GM19452 (cell line): ENCODE results near the gene SYK.
A peak's percentile ranks its signal among the peaks of the same experiment; 100 is the strongest.
"Not testable (repeated sequence)": the region's sequence is repeated elsewhere in the genome, so short reads cannot be mapped to it uniquely, and the experiment has no call there.

Experiments used
- ATAC-seq: cut with Tn5 transposase; IDR thresholded peaks from one replicate; pipeline ENCODE4 v1.9.1; 2021; ENCODE audit not compliant: unreplicated experiment

The SYK gene

DNA sequence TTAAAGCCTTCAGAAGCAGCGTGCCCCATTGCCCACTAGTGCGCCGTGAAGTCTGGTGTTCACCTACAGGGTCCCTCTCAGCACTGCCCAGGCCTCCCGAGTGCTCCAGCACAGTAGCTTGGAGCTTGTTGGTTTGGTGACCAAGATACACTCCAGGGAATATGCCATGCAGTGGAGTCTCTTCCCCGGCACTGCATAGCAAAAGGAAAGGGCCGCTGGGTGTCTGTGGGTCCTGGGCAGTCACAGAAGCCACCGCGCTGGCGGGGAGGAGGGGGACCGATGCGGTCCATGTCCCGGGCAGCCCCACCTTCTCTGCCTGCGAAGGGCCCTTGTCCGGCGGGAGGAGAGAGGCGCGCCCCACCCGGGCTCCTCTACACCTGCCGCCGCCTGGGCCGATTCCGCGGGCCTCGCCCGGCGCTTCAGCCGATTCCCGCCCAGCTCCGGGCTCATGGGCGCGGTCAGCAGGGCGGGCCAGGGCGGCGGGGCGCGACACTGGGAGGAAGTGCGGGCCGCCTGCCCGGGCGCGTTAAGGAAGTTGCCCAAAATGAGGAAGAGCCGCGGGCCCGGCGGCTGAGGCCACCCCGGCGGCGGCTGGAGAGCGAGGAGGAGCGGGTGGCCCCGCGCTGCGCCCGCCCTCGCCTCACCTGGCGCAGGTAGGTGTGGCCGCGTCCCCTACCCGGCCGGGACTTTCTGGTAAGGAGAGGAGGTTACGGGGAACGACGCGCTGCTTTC lies at the start of gene SYK:
TSS of gene SYK (plus strand) at position 579 of the 732 bp plus-strand sequence. CDS start 42,080 bp downstream, outside the sequence.
- peak; percentile 46 for ATAC-seq

DNA sequence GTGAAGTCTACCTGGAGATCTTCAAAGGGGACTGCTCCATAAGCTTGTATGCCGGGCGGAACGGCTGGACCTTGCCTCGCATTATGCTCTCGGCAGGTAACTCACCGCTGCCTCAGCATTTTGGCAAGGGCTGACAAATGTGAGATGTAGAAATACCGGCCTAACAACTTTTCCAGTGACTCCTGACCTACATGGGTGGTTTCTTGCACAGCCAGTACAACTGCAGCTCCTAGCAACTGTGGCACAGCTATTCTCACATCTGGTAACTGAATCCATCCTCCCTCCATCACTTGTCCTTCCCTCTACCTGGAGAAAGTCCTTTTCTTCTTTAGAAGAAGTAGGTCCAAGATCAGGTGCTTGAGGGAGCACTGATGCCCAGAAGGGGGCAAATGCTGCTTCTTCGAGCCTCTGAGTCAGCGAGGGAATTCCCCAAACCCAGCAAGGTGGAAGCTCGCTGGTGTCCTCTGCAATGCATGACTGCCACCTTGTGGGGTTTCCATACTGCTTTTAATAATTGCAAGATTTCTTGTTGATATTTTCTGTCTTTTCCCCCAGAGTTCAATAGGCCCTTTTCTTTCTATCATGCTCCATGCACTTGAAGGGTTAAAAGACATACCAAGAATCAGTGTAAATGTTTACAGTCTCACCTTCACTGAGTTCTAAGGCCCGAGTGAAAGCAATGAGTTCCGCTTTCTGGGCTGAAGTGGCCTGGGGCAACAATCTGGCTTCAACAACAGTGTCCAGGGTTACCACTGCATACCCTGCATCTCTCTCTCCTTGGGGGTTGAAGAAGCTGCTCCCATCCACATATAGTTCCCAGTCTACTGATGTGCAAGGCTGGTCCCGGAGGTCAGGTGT lies 45.9 kb upstream of the SYK start:
- ATAC-seq: not testable (repeated sequence)

DNA sequence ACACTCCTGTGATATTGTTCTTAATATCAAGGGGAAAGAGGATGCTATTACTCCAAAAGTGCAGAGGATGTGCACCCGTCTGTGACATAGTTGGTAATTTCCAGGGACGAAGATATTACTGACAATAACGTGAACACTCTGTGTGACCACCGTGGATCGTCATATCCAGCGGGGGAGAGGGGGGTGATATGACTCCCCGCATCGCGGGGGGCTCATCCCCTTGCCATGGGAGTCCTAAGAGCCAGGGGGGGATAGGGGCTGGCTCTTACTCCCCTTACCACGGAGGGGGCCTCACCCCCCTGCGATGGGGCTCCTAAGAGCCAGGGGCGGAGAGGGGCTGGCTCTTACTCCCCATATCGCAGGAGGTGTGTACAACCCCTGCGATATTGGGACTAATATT lies 41.0 kb upstream of the SYK start:
- ATAC-seq: not testable (repeated sequence)

DNA sequence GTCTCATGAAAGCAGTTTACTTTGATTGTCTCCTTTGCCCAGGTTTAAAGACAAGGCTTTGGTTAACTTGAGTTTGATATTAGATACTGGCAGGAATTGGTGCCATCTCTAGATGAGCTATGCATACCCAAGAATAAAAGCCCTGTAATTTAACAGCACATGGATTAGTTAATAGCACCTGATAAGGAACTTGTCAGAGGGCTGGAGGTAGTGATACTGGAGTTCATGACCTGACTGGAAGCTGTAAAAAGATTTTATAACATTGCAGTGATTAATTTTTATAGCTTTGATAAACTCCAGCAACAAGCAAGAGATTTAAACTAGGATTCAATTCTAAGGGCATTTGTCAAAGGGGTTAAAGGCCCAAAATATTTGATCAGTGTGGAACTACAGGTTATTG lies 34.9 kb upstream of the SYK start:
- ATAC-seq: no peak

DNA sequence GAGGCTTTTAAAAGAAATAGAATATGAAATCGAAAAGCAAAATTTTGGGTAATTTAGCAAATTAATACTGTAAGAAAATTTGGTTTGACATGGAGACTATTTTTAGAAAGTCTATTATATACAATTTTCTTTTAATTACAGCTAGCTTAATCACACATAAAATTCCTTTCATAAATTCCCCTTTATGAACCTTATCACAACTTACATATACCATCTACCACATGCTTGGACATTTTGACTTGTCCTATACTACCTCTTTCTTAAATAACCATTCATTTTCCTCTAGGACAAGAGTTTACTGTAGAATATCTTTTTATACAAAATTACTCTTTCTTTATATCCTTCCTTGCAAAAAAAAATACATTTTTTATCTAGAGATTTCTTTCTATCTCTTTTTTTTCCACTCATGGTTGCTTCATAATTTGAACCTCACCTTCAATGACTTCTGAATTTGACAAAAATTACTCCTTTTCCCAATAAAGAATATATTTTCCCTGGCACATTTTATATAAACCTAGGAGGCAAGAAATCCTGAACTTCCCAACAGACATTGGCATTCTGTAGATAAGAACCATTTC lies 34.0 kb upstream of the SYK start:
- no peak for ATAC-seq

DNA sequence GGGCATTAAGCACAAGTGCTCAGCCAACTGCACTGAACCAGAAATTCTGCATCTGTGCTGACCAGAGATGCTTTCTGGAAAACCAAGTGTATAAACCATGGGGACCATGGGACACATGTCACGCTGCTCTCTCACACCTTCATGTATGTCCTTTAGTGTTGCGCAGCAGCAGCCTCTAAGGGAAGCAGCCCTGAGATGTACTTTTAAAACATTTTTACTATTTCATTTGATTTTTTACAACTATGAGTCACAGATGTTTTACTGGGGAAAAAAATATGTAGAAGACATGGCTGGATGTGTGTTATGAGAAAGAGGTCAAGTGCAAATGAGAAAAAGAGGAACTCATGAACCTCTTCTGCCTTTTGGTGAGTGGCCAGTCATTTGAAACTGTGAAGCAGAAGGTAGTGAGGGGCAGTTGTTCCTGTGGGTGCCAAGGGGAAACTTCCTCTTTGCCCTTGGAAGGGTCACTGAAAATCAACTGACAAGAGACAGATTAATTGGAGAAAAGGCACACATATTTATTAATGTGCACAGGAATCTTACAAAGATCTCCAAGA lies 31.4 kb upstream of the SYK start:
- ATAC-seq: peak; percentile 46

DNA sequence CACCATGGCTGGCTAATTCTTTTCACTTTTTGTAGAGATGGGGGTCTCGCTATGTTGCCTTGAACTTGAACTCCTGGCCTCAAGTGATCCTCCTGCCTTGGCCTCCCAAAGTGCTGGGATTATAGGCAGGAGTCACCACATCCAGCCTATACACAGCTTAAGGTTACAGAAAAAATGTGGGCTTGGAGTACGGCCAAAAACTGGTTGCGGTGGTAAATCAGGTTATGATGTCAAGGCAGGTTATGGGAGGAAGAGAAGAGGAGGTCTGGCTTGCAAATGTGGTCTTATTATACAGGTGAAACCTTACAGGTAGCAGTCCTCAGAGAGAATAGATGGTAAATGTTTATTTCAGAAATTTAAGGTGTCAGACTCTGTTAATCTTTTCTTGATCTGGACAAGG lies 30.7 kb upstream of the SYK start:
- no peak for ATAC-seq

DNA sequence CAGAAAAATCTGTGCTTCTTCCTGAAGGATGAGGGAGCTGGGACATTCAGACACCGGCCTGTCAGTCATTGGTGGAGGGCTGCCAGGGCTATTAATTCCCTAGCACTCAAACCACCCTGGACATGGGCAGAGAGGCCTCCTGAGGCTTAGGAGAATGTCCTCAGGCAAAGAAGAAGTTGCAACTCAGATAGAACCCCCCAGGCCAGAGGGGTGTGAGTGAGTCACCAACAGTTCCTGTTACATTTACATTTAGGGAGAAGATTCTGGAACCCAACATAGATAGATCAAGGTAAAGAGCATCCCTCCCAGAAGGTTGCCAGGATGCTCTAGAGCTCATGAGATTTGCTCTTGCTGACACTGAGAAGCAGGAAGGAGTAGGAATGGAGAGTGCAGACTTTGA lies 29.2 kb upstream of the SYK start:
- no peak for ATAC-seq

DNA sequence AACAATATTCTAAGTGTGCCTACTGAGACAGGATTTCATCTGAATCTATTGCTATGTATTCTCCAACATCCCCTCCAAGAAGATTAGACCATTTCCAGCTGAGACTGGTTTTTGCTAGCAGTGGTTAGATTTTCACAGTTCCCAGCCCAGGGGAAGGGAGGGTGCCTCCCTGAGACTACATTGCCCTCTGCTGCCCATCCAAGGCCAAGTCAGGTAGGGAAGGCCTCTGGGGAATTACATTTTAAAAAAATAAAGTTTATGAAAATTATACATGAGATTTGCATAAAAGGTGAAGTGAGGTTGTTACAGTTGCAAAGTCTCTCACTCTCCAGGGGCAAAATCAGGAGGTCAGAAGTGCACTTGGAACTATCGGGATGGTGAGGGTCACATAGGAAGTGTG lies 28.0 kb upstream of the SYK start:
- no peak for ATAC-seq

DNA sequence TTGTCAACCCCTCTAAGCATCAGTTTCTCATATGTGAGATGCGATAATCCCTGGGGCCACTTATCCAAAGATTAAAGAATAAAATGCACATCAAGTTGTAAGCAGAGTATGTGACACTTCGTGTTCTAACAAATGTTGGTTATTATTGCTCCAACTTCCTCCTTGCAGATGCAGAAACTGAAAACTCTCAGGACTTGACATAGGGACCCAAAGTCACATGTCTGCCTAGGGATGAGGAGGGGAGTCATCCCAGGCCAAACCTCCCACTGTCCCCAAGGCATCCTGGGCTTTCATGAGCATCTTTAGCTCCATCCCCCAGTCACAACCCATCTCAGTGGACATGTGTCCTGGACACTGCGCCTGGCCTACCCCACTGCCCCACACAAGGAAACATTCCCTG lies 27.5 kb upstream of the SYK start:
- ATAC-seq: no peak

DNA sequence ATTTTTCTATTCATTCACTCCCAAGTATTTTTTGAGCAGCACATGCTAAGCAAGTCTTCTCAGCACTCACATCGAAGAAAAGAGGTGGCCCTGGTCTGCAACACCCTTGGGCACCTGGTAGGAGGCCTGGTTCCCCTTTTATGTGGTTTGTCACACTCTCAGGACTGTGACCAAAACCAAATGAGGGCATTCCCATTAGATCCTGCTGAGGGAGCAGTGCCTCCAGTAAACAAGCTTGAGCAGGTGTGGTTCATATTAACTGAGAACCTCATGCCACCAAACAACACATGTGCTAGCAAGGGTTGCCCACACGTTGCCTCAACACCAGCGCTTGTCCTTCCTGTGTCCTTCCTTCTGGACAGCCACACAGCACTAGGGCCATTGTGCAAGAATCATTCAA lies 26.9 kb upstream of the SYK start:
- peak; percentile 82 for ATAC-seq

DNA sequence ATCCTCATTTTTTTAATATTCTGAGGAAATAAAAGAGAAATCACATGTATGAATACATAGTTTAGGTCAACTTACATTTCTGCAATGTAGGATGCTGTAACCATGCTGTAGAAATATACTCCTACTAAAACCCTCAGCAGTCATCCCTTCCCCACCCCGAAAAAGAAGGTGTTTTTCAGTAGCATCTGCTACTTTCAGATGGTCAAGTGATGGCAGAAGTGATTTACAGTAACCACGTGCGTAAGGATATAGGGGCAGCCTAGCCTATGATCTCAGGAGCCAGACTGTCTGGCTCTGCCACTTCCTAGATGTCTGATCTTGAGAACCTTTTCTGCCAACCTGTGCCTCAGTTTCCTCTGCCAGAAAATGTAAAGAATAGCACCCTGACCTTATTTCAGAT lies 26.0 kb upstream of the SYK start:
- ATAC-seq: no peak

DNA sequence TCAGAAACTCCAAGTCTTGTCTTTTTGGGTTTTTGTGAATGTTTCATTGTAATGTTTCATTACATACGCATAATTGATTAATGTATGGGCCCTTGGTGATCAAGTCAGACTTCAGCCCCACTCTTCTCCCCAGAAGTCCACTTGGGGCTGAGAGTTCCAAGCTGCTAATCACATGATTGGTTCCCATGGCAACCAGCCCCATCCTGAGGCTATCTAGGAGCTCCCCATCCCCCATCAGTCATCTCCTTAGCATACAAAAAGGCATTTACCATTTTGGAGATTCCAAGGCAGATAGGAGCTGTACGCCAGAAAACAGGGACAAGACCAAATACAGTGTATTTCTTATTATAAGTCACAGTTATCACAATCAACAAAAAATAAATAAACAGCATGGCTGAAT lies 22.9 kb upstream of the SYK start:
- ATAC-seq: no peak

DNA sequence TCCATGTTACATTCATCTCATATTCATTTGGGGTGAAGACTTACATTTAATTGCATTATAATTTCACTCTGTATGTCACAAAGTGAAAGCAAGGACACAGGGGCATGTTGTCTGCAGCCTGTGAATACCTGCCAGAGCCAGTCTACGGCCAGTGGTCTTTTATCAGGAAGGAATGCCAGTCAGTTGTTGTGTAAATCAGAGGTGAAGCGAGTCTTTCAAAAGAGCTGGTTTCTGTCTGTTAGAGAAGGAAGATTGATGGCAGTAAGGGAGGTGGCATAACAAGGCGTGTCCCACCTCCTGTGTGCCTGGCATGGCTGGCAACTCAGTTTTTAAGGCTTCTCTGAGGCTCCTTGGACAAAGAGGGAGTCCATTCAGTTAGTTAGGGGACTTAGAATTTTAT lies 18.1 kb upstream of the SYK start:
- no peak for ATAC-seq

DNA sequence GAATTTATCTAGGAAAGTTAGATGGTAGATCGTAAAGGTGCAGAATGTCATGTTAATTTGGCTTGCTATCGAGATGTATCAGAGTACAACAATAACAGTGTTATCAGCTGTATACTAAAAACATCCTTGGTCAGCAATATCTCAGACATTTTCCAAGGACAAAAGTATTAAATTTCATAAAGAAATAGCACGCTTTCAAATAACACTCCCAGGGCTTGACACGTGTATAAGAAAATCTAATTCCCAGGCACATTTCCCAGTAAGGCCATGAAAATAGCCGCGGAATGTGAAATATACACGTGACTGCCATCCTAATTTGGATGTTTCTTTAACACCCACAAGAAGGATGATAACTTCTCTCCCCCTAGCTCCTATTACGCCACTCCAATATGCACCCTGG lies 17.7 kb upstream of the SYK start:
- ATAC-seq: no peak

DNA sequence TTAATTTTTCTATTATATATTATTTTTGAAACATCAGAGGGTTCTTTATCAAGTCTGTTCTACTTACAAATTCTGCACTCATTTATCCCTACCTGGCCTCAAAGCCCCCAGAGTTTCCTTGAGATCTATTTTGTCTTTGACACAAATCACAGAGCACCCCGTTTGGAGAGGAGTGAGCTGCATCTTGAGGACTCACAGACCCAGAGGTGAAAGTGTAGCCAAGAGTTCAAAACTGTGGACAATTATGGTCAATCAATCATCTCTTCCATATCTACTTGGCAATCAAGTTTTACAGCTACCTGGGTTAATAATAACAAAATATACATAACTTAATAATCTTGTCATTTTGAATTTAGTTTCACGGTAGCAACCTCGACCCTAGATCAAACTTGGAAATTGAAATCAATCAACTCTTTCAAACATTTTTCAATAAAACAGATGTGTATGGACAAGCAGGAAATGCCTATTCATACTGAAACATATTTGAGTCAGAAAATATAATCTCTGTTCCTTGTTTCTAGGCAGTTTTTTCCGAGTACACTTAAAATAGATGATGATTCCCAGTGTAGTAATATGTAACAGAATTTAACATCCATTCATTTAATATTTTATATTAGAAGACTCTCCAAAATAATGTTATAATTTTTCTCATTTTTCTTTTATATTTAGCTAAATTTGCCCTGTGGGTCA lies 13.7 kb upstream of the SYK start:
- peak; percentile 66 for ATAC-seq

DNA sequence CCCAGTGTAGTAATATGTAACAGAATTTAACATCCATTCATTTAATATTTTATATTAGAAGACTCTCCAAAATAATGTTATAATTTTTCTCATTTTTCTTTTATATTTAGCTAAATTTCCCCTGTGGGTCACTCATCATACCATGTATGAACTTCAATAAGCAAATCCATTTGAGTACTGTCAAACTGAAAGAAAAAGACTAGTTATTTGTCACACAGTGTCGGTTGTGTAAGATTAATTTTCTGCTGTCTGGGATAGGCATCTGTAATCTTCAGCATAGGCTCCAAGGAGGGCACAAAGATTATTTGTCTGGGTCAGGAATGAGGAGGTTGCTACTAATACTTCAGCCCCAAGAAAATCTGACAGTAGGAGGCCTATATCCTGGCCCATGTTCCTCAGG lies 13.1 kb upstream of the SYK start:
- peak; percentile 17 for ATAC-seq

DNA sequence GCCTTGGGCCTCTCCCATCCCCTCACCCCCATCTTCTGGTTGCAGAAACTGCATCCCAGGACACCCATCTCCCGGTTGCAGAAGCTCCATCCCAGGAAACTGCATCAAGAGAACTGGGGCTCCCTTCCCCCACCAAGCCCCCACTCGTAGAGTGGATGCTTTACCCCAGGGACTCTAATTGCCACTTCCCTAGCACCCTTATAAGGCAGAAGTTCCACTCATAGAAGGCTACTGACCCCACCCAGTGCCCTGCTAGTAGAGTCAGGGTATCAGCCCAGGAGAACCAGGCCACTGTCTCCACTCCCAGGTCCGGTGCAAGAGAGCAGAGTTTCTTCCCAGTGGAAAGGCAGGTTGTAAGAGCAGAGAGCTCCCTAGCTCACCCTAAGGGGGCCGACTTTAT lies 12.2 kb upstream of the SYK start:
- ATAC-seq: no peak

DNA sequence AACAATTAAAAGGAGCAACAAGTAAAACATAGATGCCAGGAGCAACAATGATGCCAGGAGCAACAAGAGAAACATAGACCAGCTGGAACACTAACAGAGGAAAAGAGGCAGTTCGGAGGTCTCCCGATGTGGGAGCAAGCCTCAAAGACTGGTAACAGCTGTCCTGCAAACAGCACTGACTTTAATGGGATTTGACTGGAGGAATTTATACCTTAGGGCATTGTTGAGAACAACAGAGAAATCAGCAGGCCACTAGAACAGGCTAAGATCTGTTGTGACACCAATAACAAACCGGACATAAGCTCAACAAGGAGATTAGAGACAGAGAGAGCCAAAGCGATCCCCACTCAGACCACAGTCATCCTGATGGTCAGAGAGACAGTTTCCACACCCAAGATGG lies 11.8 kb upstream of the SYK start:
- no peak for ATAC-seq

DNA sequence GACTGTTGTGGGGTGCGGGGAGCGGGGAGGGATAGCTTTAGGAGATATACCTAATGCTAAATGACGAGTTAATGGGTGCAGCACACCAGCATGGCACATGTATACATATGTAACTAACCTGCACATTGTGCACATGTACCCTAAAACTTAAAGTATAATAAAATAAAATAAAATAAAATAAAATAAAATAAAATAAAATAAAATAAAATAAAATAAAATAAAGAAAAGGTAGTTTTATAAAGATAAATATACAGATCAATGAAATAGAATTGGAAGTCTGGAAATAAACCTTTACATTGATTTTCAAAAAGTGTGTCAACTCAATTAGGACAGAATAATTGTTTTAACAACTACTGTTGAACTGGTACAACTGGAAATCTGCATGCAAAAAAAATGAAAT lies 8.6 kb upstream of the SYK start:
- ATAC-seq: not testable (repeated sequence)

DNA sequence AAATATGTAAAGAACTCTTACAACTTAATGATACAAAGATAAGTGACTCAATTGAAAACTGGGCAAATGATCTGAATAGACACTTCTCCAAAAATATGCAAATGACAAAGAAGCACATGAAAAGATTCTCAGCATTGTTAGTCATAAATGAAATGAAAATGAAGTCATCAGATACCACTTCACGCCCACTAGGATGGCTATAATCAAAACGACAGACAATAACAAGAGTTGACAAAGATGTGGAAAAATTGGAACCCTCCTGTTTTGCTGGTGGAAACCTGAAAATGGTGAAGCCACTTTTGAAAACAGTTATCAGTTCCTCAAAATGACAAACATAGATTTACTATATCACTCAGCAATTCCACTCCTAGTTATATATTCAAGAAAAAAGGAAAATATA lies 7.9 kb upstream of the SYK start:
- ATAC-seq: no peak
